Activated CD4-positive, alpha-beta T cell treated with anti-CD3 and anti-CD28 coated beads, Interleukin-2, amount 50 U/mL, for 16 hours (primary cell): ENCODE results near the gene RFNG.
A peak's percentile ranks its signal among the peaks of the same experiment; 100 is the strongest.

ENCODE experiments used
- DNase-seq: peaks from one replicate; pipeline ENCODE4 v3.0.0-alpha.2; 2020

Gene RFNG

DNA sequence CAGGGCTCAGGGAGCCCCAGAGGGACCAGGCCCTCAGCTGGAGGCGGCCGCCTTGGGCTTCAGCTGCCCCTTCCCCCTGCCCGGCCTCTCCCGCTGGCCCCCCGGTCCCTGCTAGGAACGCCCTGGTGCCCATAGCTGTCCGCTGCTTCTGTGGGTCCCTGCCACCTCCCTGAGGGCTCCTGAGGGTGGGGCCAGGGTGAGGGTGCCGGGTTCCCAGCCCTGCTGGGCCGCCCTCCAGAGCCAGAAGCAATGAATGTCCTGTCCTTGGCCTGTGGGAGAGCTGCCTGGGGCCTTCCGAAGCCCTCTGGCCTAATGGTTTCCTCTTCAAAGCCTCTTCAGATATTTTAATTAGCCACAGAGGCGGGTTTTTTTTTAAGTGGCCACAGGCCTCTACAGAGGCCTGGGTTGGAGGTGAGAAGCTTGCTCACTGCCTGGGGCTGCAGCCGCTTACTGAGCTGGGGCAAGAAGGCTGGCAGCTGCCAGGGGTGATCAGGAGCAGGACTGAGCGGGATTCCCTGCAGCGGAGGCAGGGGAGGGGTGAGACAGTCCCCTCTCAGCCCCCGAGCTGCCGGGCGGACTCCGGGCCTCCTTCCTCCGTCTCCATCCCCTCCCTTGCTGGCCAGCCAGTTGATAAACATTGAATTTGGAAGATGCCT, 38.8 kb downstream of the RFNG start:
- no peak for DNase-seq

DNA sequence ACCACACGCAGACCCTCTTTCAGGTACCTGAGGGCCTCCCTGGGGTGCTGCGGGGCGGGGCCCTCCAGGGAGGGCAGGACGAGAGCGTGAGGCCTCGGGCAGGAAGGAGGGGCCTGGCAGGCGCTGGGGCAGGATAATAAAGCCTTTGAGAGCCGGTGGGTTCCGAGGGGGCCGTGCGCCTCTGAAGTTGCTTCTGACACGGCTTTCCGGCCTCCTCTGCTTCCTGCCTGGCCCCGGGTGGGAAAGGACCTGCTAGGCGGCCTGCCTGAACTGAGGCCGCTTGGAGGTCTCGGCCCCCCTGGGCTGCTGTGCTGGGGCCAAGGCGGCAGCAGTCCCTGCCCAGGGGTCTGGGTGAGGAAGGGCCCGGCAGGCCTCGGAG, 39.4 kb downstream of the RFNG start:
- no peak for DNase-seq

DNA sequence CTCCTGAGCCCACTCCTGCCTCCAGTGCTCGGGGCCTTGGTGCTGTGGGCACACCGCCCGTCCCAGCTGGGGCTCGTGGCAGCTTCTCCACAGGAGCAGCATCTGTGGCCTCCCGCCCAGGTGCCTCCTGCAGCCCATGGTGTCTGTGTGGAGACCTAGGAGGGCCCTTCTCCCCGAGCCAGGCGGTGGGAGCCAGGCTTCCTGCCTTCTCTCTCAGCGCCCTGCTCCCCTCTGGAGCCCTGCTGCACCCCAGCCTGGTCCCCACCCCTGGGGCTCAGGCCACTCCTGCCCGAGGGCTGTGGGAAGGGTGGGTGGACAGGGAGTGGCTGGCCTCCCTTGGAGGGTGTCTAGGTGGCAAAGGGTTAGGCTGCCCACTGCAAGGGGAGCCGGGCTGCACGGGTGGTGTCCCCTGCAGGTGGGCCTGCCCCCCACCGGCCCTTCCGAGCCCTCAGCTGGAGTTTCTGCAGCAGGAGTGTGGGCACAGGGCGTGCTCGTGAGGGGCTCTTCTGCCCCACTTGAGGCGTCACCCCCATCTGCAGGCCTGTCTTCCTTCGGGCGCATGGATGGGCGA, 39.9 kb downstream of the RFNG start:
- no peak for DNase-seq

DNA sequence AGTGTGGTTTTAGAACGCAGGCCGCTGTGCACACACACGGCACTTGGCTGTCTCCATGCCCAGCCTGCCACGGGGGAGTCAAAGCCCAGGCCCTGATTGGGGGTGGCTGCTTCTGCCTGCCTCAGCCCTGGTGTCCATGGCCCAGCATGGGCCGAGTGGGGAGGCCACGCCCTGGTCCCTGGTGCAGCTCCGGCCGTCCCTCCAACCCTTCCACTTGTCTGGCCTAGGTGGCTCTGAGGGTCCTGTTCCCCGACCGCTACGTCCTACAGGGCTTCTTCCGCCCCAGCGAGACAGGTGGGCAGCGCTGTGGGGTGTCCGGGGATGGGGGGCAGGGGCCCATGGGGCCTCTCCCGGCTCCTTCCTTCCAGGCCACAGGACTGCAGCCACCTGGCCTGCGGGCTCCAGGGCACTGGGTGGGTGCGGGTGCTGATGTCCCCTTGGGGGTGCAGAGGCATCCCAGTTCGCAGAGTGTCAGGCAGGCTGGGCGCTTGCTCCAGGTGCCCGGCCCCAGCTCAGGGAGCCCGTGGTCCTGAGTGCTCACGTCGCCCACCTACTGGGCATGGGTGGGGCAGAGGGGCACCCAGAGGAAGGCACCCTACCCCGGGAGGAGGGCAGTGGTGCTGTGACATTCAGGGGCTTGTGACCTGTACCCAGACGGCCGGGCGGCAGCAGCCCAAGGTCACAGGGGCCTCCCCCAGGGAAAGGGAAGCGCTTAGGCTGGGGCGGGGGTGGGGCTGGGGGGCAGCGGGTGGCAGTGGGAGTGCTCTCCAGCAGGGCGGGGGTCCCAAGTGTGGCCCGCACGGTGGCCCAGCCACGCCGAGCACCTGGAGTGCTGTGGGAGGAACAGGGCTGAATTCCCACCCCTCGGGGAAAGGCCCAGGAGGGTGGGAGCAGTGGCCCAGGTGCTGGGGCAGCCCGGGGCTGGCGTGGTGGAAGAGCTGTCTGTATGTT, 40.8 kb downstream of the RFNG start:
- DNase-seq, result no peak

DNA sequence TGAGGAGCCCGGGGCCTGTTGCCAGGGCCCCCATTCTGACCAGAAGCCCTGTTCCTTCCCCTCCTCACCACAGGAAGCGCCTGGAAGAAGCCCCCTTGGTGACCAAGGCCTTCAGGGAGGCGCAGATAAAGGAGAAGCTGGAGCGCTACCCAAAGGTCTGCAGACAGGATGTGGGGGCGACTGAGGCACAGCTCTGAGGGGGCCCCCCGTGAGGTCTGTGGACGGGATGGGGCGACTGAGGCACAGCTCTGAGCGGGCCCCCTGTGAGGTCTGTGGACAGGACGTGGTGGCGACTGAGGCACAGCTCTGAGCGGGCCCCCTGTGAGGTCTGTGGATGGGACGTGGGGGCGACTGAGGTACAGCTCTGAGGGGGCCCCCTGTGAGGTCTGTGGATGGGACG, 42.2 kb downstream of the RFNG start:
- DNase-seq, result no peak

DNA sequence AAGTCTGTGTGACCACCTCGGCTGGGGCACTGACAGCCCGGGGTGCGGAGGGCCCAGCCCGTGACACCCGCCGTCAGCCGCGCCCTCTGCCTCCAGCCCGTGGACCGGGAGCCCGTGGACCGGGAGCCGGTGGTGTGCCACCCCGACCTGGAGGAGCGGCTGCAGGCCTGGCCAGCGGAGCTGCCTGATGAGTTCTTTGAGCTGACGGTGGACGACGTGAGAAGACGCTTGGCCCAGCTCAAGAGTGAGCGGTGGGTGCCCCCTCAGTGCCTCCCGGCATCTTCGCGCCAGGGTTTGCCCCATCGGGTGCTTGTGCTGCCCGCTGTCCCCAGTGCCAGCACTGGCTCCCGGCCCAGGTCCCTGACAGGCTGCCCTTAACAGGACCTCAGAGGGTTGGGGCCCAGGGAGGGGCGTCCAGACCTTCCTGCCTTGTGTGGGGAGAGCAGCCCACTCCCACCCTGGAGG, 42.6 kb downstream of the RFNG start:
- no peak for DNase-seq

DNA sequence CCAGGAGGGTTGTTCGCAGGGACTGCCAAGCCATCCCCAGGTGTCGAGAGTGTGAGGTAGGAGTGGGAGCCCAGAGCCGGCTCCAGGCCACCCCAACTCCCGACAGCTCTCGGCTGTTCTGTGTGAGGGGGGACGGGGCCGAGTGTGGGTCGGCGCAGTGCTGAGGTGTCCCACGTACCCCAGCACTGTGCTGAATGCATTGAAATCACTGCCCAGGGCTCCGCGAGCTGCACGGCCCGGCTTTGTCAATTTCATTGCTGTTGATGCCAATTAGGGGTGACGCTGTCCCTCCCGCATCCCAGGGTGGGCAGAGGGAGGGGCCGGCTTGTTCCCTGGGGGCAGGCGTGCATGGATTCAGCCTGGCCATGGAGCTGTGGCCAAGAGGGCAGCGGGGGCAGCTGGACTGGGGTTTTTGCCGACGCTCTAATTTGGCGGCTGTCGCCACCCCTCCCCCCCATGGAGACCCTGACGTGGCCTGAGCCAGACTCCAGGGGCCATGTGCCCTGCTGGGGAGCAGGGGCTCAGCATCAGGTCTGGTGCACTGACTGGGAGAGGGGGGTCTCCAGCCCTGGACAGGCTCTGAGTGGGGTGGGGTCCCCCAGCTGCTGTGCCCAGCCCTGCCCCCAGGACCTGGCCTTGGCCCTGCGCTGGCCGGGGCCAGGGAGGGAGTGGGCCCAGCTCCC, 43.2 kb downstream of the RFNG start:
- no peak for DNase-seq

DNA sequence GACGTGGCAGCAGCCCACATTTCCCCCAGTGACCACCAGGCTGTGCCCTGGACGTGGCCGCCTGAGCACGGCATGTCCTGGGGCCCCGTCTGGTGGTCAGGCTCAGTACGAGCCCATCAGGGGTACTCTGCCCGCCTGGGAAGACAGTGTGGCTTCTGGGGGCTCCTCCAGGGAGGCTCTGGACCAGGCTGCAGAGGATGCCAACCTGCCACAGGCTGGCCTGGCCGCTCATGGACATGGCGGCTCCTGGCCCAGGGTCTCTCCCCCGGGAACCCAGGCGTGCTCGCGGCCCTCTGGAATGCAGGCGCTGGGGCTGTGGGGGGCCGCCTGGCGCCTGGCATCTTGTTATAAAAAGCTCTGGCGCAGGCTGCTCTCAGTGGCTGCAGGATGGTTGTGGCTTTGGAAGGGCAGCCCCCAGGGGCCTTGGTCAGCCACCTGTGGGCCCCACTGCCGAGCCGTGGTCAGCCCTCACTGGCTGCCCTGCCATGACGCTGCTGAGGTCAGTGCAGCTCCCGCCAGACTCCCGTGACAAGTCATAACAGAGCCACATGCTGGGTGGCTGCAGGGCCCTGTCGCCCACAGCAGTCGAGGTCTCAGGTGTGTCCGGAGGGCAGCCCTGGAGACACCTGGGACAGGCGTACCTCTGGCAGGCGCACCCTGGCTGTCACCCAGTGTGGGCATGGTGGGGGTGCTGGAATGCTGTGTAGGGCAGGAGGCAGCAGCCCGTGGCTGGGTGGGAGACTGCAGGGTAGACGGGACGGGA, 43.9 kb downstream of the RFNG start:
- DNase-seq, result no peak

DNA sequence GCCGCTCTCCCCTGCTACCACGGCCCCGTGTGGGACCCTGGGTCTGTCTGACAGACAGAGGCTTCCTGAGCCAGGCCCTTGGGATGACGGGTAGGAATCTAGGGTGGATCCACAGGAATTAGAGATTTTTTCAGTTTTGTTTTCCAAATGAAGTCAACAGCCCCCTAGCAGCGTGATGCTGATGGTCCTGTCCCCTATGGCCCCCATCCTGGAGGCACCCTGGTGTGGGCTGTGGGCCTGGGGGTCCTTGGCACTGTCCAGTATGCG, 44.5 kb downstream of the RFNG start:
- no peak for DNase-seq

DNA sequence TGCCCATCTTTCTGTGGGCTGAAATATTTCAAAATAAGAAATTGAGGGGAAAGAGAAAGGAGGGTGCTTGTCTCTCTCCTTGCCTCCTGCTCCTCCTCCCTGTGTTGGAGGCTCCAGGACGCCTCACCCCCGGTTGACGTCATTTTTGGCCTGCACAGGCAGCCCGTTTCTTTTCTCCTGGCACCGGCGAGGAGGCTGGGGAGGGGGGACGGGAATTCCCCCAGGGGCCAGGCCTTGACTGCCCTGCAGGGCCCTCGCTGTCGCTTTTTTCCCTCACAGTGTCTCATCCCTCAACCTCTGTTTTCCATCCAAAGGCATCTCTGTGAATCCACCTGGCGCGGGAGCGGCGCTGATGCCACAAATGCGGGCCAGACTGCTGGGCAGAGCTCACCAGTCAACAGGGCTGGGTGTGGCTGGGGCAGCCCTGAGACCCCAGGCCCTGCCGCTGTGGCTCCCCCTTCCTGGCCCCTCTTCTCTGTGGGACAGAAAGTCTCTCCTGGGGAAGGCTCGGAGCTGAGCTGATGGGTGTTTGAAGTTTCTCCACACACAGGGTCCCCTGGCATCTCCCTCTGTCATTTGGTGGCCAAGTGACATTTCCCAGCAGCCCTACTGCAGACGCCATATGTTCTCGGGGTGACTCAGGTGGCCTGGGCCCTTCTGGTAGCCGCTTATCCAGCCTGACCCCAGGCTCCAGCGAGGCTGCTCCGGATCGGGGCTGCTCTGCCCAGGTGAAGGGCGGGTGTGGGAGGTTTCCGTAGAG, 45.0 kb downstream of the RFNG start:
- DNase-seq, result no peak

- no peak for DNase-seq
Observed at GRCh38 chr17:82005701-82006348, 45.8 kb downstream of the RFNG start.

- no peak for DNase-seq
Observed at GRCh38 chr17:82004517-82005455, 46.8 kb downstream of the RFNG start.

DNA sequence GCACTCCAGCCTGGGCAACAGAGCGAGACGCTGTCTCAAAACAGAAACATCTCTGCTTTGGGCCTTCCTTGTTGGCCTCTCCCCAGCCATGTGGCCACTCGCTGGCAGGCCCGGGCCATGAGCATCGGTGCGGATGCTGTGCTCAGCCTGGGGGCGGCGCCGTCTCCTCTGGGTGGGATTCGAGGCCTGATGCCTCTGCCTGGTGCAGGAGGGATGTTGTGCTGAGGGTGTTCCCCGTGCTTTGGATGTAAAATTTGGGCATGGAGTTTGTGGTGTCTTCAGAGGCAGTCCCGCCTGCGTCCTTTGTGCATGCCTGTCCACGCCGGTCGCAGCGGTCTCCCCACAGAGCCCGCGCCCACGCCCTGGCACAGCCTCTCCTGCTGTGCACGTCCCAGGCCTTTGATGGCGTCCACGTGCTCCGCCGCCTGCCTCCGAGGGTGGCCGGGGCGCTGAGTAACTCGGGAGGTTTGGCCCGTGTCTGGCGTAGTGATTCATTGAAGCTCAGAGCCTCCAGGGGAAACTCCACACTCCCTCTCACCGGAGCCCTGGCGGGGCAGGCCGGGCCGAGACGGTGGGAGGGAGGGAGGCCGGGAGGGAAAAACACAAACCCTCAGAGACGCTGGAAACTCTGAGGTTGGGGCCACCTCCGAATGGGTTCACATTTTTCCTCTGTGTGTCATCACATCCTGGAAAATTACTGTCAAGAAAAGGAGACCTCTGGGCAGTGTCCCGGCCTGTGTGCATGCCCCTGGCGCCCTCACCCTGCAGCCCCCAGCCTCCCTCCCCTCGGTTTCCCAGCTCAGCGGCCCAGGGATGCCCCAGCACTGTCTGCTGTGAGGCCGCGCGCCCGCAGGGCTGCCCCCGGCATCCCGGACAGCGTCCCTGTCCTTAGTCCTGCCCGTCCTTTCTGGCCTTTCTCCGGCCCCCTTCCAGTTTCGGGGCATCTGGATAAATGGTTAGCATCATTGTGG, 47.9 kb downstream of the RFNG start:
- peak; percentile 26 for DNase-seq

- no peak for DNase-seq
Observed at GRCh38 chr17:82001571-82002056, 50.0 kb downstream of the RFNG start.

DNA sequence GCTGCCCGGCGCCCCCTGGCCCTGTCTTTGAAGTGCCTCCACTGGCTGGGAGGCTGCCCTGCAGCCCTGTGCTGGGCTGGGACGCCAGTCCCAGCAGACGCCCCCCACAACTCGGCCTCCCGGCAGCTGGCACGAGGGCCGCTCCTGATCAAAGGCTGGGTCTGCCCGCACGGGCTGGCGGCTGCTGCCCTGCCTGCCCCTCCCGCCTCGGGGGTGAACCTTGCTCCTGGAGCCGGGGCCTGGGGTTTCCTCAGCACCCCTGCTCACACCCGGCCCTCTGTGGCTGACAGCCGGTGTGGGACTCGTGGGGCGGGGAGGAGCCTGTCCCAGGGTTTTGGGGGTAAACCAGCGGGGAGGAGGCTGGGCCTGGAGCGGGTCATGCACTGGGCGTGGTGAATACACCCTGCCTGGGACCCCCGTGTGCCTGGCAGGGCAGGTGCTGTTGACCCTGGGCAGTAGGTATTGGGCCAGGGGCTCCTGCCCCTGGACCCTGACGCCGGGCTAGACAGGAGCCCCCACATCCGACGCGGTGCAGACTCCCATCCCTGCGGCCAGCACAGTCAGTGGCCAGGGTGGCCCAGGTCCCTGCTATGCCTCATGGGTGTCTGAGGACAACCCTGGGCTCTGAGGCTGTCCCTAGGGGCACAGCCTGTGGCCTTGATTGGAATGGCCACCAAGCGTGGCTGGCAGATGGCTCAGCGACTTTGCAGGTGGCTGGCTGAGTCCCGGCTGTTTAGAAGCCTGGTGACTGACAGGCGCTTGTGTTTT, 50.6 kb downstream of the RFNG start:
- DNase-seq, result no peak

DNA sequence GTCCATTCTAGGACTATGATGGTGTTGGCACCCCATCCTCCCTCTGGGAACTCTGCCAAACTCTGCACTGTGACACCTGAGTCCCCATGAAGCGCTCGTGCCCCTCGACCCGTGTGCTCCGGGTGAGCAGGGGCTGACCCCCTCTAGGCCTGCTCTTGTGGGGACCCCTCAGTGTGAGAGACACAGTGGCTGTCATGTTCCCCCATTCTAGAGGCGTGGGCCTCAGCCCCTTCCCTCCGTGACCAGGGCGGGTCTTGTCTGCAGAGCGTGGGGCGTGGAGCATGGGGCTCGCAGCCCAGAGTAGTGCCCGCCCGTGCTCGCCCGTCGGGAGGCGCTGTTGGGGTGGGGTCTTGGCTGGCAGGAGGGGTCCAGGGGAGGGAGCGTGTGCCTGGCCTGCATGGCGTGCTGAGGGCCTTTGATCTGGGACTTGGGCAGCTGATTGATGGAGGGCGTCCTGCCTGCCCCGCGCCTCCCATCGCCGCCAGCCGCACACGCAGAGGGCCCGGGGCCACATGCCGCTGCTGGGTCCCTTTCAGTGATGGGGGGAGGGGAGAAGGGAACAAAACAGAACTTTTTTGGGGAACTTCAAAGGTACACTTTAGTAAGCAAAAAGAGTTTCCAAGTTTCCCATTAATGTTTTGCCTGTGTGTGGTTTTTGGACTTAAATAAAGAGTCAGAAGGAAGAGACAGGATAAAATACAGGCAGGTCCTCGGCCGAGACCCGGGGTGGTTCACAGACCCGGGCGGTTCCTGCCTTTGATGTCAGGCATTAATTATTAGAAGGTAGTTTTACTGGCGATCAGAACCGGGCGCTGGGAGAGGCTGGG, 51.4 kb downstream of the RFNG start:
- no peak for DNase-seq

- no peak for DNase-seq
Observed at GRCh38 chr17:81999587-81999975, 52.0 kb downstream of the RFNG start.
